Colonic mucosa (tissue), 4 donors: ENCODE data around the gene MARCO. TPM values are rescaled to one million over a fixed set of nuclear protein-coding genes. Genes with fewer than 3 reads are reported as not detected.

ENCODE experiments used
- DNase-seq: peaks from one replicate; pipeline ENCODE4 v3.0.0-alpha.2; 2020
- H3K27ac ChIP-seq: fragments of 200-600 bp; one replicate; pipeline ENCODE4 v1.8.0; 2021
- H3K27me3 ChIP-seq: fragments of 200-600 bp; one replicate; pipeline ENCODE4 v1.8.0; 2021
- H3K36me3 ChIP-seq: fragments of 200-600 bp; one replicate; pipeline ENCODE4 v1.8.0; 2021
- H3K4me1 ChIP-seq: fragments of 200-600 bp; one replicate; pipeline ENCODE4 v1.8.0; 2021; ENCODE audit warnings: mild to moderate bottlenecking
- H3K4me3 ChIP-seq: fragments of 200-600 bp; one replicate; pipeline ENCODE4 v1.8.0; 2021
- H3K9ac ChIP-seq, 2 donors: one replicate each; pipeline ENCODE4 v1.7.0; 2013; ENCODE audit warnings: control low read depth in 2 of 2, low read depth in 2 of 2, low read length in 2 of 2
- H3K9me3 ChIP-seq: fragments of 200-600 bp; one replicate; pipeline ENCODE4 v1.8.0; 2021
- intact Hi-C: fragments of 100-400 bp; cut with DNase I; formaldehyde crosslinking; loops from one replicate; pipeline ENCODE4 v1.14.1; 2022
- total RNA-seq, 2 donors: library from RNA; stranded (reverse); fragmentation: NEBNext Ultra II Directional in 1 of 2; extraction: Animal tissue kit (Norgen Biotek cat#: 25700) in 1 of 2; gene quantifications; one replicate each; pipeline ENCODE4 v1.2.1, GENCODE V29; 2021
- TF ChIP-seq, protein P1 (sequence below): fragments of 200-600 bp; IDR thresholded peaks from one replicate; pipeline ENCODE4 v1.8.0; 2022; ENCODE audit warnings: antibody characterized with exemption, mild to moderate bottlenecking
- donor health status: healthy.
- donor health status: DM: no; HTN: no; CAD: no.
- donor health status: DM: no; HTN: no; CAD: no.

MARCO gene
- total RNA-seq, 2 donors from 2014 or later, result 0.77 to 3.7 TPM

DNA sequence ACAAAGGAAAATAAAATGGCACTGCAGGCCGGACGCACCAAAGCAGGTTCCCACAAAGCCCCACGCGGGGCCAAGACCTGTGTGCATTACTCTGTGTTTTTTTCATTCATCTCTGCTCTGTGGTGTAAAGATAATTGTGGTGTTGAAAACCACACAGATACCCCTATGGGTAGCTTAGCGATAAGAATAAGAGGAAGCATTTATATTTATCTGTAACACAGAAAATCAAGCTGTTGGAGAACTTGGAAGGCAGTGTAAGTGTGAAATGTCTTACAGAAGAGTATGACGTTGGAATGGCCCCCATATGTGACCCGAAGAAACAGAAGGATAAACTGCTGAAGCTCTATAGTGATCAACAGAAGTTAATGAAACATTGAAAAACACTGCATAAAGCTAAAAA lies 20.3 kb upstream of the MARCO start:
- no peaks in the 10 kb centered on the region for H3K27me3 ChIP-seq
- intact Hi-C loops, result no loop called here
- no peaks in the 10 kb centered on the region for H3K9me3 ChIP-seq
- no peaks in the 10 kb centered on the region for H3K36me3 ChIP-seq
- TF ChIP-seq, protein P1, sequence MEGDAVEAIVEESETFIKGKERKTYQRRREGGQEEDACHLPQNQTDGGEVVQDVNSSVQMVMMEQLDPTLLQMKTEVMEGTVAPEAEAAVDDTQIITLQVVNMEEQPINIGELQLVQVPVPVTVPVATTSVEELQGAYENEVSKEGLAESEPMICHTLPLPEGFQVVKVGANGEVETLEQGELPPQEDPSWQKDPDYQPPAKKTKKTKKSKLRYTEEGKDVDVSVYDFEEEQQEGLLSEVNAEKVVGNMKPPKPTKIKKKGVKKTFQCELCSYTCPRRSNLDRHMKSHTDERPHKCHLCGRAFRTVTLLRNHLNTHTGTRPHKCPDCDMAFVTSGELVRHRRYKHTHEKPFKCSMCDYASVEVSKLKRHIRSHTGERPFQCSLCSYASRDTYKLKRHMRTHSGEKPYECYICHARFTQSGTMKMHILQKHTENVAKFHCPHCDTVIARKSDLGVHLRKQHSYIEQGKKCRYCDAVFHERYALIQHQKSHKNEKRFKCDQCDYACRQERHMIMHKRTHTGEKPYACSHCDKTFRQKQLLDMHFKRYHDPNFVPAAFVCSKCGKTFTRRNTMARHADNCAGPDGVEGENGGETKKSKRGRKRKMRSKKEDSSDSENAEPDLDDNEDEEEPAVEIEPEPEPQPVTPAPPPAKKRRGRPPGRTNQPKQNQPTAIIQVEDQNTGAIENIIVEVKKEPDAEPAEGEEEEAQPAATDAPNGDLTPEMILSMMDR, result no peak
- no peak overlapping the region for H3K27ac ChIP-seq
- no peak overlapping the region for H3K4me3 ChIP-seq
- H3K4me1 ChIP-seq, result no peaks in the 10 kb centered on the region
- DNase-seq, result no peak
- no peak overlapping the region for H3K9ac ChIP-seq

DNA sequence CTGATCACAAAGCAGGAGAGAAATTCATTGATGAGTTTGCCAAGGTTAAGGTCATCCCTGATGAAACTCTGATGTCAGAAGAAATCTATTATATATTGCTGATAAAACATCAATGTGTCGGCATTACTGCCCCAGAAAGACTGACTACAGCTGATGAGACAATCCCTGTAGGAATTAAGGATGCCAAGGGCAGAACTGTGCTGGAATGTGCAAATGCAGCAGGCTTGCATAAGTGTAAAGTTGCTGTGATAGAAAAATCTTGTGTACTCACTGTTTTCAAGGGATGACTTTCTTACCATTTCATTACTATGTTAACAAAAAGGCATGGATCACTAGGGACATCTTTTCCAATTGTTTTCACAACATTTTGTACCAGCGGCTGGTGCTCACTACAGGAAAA lies 19.7 kb upstream of the MARCO start:
- no peaks in the 10 kb centered on the region for H3K9me3 ChIP-seq
- TF ChIP-seq, protein P1, result no peak
- H3K27ac ChIP-seq, result no peak overlapping the region
- intact Hi-C loops, result no loop called here
- DNase-seq, result no peak
- no peak overlapping the region for H3K9ac ChIP-seq
- no peaks in the 10 kb centered on the region for H3K4me1 ChIP-seq
- no peak overlapping the region for H3K4me3 ChIP-seq
- no peaks in the 10 kb centered on the region for H3K27me3 ChIP-seq
- H3K36me3 ChIP-seq, result no peaks in the 10 kb centered on the region

DNA sequence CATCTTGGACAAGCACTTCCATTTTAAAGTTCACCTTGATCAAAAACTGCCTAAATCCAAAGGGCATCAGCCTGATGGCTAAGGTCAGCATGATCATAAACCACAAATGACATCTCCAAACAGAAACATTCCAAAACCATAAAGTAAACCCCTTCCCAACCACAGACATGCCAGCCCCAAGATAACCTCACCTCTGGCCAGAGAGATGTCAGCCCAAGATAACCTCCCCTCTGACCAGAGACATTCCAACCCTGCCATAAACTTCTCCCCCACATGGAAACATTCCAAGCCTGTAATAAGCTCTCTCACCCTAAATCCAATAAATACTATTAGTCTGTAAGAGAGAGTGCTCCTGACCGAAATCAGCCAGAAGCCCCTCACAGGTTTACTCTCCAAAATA lies 18.6 kb upstream of the MARCO start:
- no peak for DNase-seq
- Histone ChIP-seq H3K4me1 (no peaks in the 10 kb centered on the region), H3K36me3 (no peaks in the 10 kb centered on the region), H3K27ac (no peak overlapping the region), H3K9ac (no peak overlapping the region), H3K9me3 (no peaks in the 10 kb centered on the region), H3K27me3 (no peaks in the 10 kb centered on the region), H3K4me3 (no peak overlapping the region)
- intact Hi-C loops, result no loop called here
- TF ChIP-seq, protein P1, result no peak

DNA sequence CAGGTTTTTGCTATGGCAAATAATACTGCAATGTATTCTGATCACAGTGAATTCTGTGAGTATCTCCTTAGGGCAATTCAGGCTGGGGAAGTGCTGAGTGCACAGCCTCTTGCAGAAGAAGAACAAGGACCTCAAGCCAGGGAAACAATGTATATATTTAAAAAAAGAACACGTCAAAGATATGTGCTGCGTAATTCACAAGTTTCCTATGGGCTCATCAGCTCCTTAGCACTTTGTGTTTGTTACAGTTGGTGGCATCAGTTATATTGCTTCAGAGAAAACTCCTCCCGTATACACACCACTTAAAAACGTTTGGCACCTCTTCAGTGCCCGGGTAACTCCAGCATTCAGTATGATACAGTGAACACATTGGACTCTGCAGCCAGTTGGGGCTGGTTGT lies 16.5 kb upstream of the MARCO start:
- Histone ChIP-seq H3K27ac (no peak overlapping the region), H3K36me3 (no peaks in the 10 kb centered on the region), H3K4me3 (no peak overlapping the region), H3K9ac (no peak overlapping the region), H3K27me3 (no peaks in the 10 kb centered on the region), H3K4me1 (no peaks in the 10 kb centered on the region), H3K9me3 (no peaks in the 10 kb centered on the region)
- intact Hi-C loops, result no loop called here
- TF ChIP-seq, protein P1, result no peak
- DNase-seq, result no peak

DNA sequence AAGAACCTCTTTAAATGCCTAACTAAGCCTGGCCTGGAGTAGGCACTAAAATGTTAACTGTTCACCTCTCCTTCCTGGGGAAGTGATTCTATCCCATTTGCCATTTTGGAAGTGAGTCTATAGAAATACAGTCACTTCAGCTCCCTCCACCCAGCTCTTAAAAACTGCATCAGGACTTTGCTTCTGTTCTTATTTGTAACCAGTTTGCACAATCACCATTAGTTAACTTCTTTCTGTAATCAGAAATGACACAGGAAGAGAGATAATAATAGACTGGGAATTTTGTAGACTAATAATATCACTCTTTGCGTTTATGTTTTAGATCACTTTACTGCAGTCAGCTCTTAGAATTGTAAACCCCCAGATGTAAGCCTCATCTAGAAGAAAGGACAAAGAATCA lies 16.0 kb upstream of the MARCO start:
- intact Hi-C loops, result no loop called here
- no peak for DNase-seq
- Histone ChIP-seq H3K9ac (no peak overlapping the region), H3K36me3 (no peaks in the 10 kb centered on the region), H3K4me3 (no peak overlapping the region), H3K27me3 (no peaks in the 10 kb centered on the region), H3K9me3 (no peaks in the 10 kb centered on the region), H3K4me1 (no peaks in the 10 kb centered on the region), H3K27ac (no peak overlapping the region)
- TF ChIP-seq, protein P1, result no peak

DNA sequence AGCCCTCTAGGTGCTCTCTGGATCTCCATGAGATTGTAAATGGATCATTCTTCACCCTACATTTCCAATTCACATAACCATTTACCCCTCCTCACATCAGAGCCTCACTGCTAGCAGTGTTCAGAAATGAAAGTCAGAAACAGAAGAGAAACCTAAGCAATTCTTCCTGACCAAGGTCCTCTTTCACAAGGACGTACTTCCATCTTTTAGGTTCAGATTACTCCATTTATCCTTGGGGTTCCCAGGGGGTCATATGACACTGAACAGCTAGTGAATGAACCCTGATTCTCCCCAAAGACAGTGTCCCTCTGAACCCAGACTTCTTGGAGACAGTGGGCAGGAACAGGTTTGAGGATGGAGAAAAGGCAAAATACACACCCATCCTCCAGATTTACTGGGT lies 12.9 kb upstream of the MARCO start:
- intact Hi-C loops, result no loop called here
- no peak overlapping the region for H3K9ac ChIP-seq
- H3K36me3 ChIP-seq, result no peaks in the 10 kb centered on the region
- H3K9me3 ChIP-seq, result no peaks in the 10 kb centered on the region
- no peaks in the 10 kb centered on the region for H3K4me1 ChIP-seq
- H3K27ac ChIP-seq, result no peak overlapping the region
- no peak for DNase-seq
- H3K4me3 ChIP-seq, result no peak overlapping the region
- TF ChIP-seq, protein P1, result no peak
- H3K27me3 ChIP-seq, result no peaks in the 10 kb centered on the region
